Spinal cord (tissue), 10 donors: ENCODE data around the gene RHOB. TPM values are rescaled to one million over a fixed set of nuclear protein-coding genes. Genes with fewer than 3 reads are reported as not detected.

Experiments used
- DNase-seq, 6 donors: peaks; one replicate each; pipeline versions ENCODE4 v3.0.0 to v3.0.0-alpha.2; 2013 to 2015; ENCODE audit warnings: low spot score in 6 of 6, low read depth in 4 of 6
- H3K27ac ChIP-seq: one replicate; pipeline ENCODE4 v1.5.1; 2013; ENCODE audit warnings: low read depth, low read length, control low read depth
- H3K27me3 ChIP-seq: one replicate; pipeline ENCODE4 v1.6.1; 2013; ENCODE audit warnings: low read length; ENCODE audit not compliant: control insufficient read depth, insufficient read depth
- H3K36me3 ChIP-seq: one replicate; pipeline ENCODE4 v1.6.1; 2013; ENCODE audit warnings: low read length; ENCODE audit not compliant: control insufficient read depth, insufficient read depth
- H3K4me1 ChIP-seq: one replicate; pipeline ENCODE4 v1.6.1; 2013; ENCODE audit warnings: low read length; ENCODE audit not compliant: control insufficient read depth, insufficient read depth
- H3K4me3 ChIP-seq: one replicate; pipeline ENCODE4 v1.5.1; 2013; ENCODE audit warnings: low read depth, low read length, control low read depth
- H3K9me3 ChIP-seq: one replicate; pipeline ENCODE4 v1.6.1; 2013; ENCODE audit warnings: low read length; ENCODE audit not compliant: control insufficient read depth, insufficient read depth
- WGBS: methylation state at CpG from one replicate; pipeline ENCODE4 v1.1.5; 2013; ENCODE audit warnings: missing lambda C conversion rate; ENCODE audit not compliant: insufficient coverage; 5-methylcytosine and 5-hydroxymethylcytosine counted together
- polyA plus RNA-seq, 2 donors: library from polyadenylated mRNA; unstranded; fragments of 120-200 nt; gene quantifications; one replicate each; pipeline ENCODE4 v1.2.1, GENCODE V29; 2013; ENCODE audit not compliant: insufficient read length in 2 of 2
- total RNA-seq, 2 donors: library from RNA; depleted of rRNA in 1 of 2; stranded (reverse); fragments of 120-200 nt in 1 of 2; fragments of >200 nt in 1 of 2; gene quantifications; one replicate each; pipeline versions ENCODE4 v1.2.3 to v1.2.4, GENCODE V29; 2013 to 2014
- donor health status: healthy.

Gene RHOB
- total and polyA plus RNA-seq, 4 donors = 193 to 309 (median 231) TPM

DNA sequence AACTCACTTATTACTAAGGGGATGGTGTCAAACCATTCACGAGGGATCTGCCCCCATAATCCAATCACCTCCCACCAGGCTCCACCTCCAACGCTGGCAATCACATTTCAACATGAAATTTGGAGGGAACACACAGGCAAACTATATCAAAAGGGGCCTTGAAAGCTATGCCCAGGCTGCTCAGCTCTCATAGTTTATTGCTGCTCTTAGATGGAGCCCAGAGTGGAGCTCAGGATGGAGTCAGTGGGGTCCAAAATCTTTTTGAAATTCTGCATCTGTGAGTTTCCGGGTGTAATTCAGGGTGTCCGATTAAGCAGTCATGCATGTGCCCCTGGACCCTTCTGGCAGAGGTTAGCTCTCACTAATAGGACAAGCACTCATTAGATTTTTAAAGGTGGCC is 24.3 kb downstream of the RHOB start:
- no peak for DNase-seq
- Histone ChIP-seq H3K4me3 (no peak overlapping the region), H3K4me1 (peaks cover 27% of the 10 kb centered on the region), H3K27me3 (no peaks in the 10 kb centered on the region), H3K36me3 (no peaks in the 10 kb centered on the region), H3K27ac (no peak overlapping the region), H3K9me3 (no peaks in the 10 kb centered on the region)
- 80% methylated on average over 4 of the region's 4 CpGs for WGBS

DNA sequence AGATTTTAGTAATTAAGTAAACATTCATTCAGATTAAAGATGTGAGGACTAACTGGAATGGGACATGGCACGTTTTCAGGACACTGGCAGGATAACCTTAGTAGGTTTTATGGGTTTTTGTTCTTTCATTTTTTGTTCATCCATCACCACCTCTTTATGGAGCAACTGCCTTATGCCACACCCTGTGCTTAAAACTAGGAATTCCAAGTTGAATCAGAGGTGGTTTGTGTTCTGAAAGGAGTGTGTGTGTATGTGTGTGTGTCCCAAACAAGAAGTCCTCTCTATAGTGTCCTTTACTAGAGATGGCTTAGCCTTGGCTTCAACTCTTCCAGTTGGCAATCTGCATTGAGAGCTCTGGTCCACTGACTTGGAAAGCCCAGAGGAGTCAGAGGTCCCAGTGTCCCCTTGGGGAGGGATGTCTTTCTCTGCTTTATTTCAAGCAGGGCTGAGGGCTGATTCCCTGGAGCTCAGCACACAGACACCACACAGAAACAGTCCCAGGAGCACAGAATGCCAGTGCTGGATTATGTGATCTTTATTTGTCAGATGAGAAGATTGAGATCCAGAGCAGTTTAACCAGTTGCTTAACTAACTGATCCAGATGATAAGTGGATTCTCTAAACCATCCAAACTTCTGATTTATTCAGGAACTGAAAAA is 25.2 kb downstream of the RHOB start:
- no peak for DNase-seq
- no peak overlapping the region for H3K4me3 ChIP-seq
- H3K36me3 ChIP-seq = no peaks in the 10 kb centered on the region
- no peaks in the 10 kb centered on the region for H3K9me3 ChIP-seq
- no CpG with 5 or more reads among the region's 1 CpG for WGBS
- no peak overlapping the region for H3K27ac ChIP-seq
- H3K27me3 ChIP-seq = no peaks in the 10 kb centered on the region
- peaks cover 21% of the 10 kb centered on the region for H3K4me1 ChIP-seq

DNA sequence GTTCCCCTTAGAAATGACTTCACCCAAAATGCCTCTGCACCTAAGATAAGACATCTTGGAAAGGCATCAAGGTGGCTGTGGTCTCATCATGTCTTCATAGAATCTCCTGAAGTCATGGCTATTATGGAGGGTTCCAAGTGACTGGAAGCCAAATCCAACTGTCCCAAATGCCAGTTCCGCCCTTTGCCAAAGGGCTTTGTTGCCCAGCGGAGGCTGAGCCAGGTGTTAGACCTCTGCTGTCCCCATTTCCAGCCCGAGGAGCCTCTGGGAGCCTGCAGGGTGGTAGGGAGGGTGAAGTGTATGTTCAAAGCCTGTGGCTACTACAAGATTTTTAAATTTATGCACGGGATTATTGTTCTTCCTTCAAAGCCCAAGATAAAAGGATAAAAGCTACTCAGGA is 25.7 kb downstream of the RHOB start:
- no peak overlapping the region for H3K4me3 ChIP-seq
- H3K27me3 ChIP-seq = no peaks in the 10 kb centered on the region
- 76% methylated on average over 3 of the region's 4 CpGs for WGBS
- H3K9me3 ChIP-seq = no peaks in the 10 kb centered on the region
- H3K36me3 ChIP-seq = no peaks in the 10 kb centered on the region
- H3K27ac ChIP-seq = no peak overlapping the region
- no peak for DNase-seq
- peaks cover 21% of the 10 kb centered on the region for H3K4me1 ChIP-seq

DNA sequence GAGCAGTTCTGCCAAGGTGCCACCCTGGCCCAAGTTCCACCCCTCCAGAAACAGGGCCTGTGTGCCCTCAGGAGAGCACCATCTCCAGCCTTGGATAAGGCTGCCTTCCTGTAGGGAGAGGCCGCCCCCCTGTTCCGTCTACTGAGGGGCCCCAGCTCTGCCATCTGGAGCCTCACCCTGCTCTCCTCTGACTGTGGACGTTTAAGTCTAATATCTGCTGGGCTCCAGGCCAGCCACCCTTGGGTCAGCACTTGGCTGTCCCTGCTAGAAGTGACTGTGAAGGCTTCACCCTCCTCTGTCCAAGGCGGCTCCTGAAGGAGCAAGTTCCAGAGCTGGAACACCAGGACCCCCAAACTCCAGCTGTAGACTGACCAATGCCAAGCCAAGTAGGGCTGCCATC is 26.3 kb downstream of the RHOB start:
- 87% methylated on average over 4 of the region's 4 CpGs for WGBS
- H3K27ac ChIP-seq = no peak overlapping the region
- no peaks in the 10 kb centered on the region for H3K36me3 ChIP-seq
- H3K4me1 ChIP-seq = peaks cover 18% of the 10 kb centered on the region
- DNase-seq = no peak
- no peaks in the 10 kb centered on the region for H3K27me3 ChIP-seq
- no peak overlapping the region for H3K4me3 ChIP-seq
- H3K9me3 ChIP-seq = no peaks in the 10 kb centered on the region

DNA sequence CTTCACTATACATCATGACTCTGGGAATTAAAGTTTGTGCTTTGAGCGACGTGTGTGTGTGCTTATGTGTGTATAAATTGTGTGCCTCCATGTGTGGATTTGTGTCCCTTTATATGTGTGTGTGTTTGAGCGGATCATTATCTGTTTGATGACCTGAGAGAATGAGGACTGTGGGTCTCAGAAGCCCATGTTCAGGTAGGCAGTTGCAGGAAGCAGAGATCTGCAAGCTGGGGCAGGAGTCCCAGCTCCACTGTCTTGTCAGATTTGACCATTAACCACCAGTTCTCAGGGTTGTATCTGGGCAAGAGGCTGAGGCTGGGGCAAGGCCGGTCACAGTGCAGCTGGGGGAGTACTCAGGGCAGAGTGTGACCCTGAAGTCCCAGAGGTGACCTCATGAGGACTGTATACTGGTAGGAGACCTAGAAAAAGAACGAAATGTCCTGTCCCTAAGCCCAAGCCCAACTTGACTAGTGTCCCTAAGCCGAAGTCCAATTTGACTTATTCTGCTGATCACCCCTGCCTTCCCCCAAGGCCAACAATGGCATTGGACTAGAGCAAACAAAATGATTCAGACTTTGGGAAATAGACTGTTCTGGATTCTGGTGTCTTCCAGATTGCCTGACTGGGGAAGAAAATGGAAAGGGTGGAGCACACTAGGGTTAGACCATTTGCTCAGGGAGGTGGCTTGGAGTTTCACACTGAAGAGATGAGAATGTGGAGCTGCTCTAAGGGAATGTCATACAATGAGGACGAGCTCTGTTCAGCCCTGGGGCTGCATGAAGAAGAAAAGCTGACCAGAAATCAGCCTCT is 28.1 kb downstream of the RHOB start:
- no peak for DNase-seq
- Histone ChIP-seq H3K27me3 (no peaks in the 10 kb centered on the region), H3K36me3 (no peaks in the 10 kb centered on the region), H3K4me3 (no peak overlapping the region), H3K9me3 (no peaks in the 10 kb centered on the region), H3K4me1 (peaks cover 18% of the 10 kb centered on the region), H3K27ac (peak overlapping the region; percentile 33)
- 72% methylated on average over 5 of the region's 7 CpGs for WGBS

DNA sequence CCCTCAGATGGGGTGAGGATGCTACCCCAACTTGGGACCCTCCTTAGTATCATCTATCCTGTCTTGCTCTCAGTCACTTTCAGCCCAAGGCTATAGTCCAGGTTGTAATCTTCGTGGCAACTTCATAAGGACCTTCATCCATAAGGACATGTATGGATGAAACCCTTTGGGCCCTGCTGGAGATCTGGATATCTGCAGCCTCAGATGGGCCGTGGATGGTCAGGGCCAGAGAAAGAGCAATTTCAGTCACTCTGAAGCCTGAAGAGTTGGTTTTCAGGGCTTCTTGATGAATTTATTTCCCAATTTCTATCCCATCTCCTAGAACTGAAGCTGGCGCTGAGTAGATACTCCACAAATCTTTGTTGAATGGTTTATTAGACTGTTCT is 28.7 kb downstream of the RHOB start:
- H3K4me1 ChIP-seq = peaks cover 18% of the 10 kb centered on the region
- H3K27ac ChIP-seq = no peak overlapping the region
- H3K9me3 ChIP-seq = no peaks in the 10 kb centered on the region
- WGBS = 100% methylated on average over 2 of the region's 3 CpGs
- H3K27me3 ChIP-seq = no peaks in the 10 kb centered on the region
- no peak for DNase-seq
- H3K4me3 ChIP-seq = no peak overlapping the region
- no peaks in the 10 kb centered on the region for H3K36me3 ChIP-seq

DNA sequence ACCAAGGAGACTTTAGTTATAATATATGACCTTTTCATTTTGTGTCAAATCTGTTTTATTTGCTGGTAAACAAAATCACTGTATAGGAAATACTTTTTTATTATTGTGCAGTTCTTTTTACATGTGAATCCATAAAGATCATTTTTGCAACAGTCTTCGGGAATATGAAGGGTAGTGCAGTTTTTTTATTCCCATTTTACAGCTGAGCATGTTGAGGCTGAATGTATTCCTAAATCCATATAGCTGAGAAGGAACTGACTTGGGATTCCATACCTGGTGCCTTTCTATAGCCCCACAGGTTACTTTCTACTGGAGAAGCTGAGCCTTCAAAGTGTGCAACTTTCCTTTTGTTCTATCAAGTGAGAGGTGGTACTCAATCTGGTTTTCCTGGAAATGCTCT is 29.6 kb downstream of the RHOB start:
- no CpG with 5 or more reads among the region's 1 CpG for WGBS

DNA sequence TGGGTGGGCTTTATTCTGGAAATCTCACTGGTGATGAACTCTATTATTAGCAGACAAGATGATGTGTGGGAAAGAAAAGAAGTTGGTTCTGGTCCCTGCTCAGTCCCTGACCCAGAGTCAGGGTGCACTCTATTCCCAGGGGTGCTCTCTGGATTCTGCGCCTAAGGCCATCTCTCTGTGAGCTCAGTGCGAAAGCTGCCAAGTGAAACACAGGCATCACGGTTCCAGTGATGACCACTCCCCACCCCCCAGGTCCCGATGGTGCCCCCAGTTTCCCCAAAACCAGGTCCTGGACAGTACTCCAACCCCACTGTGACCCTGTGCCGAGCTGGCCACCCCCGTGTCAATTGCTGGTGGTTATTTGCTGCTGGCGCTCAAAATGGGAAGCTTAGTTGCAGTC is 30.1 kb downstream of the RHOB start:
- Histone ChIP-seq H3K4me1 (peaks cover 18% of the 10 kb centered on the region), H3K27me3 (no peaks in the 10 kb centered on the region), H3K4me3 (no peak overlapping the region), H3K36me3 (no peaks in the 10 kb centered on the region), H3K9me3 (no peaks in the 10 kb centered on the region), H3K27ac (no peak overlapping the region)
- DNase-seq = no peak
- WGBS = 90% methylated on average over 6 of the region's 7 CpGs

More for the DNA sequence above, 29.6 kb downstream of the RHOB start:
- DNase-seq = no peak
- Histone ChIP-seq H3K27ac (no peak overlapping the region), H3K27me3 (no peaks in the 10 kb centered on the region), H3K36me3 (no peaks in the 10 kb centered on the region), H3K4me1 (peaks cover 18% of the 10 kb centered on the region), H3K9me3 (no peaks in the 10 kb centered on the region), H3K4me3 (no peak overlapping the region)

DNA sequence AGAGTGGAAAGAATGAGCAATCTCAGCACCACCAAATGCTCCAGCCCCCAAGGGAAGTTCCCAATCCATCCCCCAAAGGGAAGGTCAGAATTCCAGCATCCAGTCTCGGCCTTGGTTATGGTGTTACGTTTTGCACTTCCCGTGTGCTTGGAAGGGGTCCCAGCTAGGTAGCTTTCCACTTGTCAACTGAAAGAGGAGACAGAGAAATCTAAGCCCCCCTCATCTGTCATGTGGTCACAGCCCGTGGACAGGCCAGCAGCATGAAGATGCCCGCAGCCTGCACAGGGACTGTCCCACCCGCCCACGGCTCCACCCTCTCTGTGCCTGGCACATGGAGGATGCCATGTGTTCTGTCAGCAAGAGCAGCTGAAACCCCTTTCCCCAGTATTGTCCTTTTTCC is 32.1 kb downstream of the RHOB start:
- Histone ChIP-seq H3K4me1 (peaks cover 19% of the 10 kb centered on the region), H3K27me3 (no peaks in the 10 kb centered on the region), H3K9me3 (no peaks in the 10 kb centered on the region), H3K4me3 (no peak overlapping the region), H3K36me3 (no peaks in the 10 kb centered on the region), H3K27ac (no peak overlapping the region)
- DNase-seq = no peak
- 93% methylated on average over 6 of the region's 7 CpGs for WGBS

DNA sequence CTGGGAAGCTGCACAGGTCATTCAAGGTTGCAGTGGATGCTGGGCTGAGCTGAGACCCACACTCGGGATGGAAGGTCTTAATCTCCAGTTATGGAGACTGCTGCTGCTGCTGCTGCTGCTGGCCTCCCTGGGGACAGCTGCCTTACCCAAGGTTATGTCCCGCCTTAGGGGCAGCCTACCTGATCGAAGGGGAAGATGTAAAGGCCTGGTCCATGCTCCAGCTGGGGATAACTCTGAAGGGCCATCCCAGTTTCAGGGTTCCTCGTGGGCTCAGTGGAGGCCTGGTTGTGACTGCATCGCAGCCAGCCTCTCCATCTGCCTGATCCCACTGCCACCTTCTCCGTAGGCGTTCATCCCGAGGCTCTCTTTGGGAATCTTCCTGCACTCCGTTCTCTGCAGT is 33.0 kb downstream of the RHOB start:
- no peak overlapping the region for H3K4me3 ChIP-seq
- no peak for DNase-seq

More for the DNA sequence above, 33.0 kb downstream of the RHOB start:
- H3K9me3 ChIP-seq = no peaks in the 10 kb centered on the region
- H3K36me3 ChIP-seq = no peaks in the 10 kb centered on the region
- H3K27me3 ChIP-seq = no peaks in the 10 kb centered on the region
- WGBS = 82% methylated on average over 9 of the region's 9 CpGs
- no peak overlapping the region for H3K27ac ChIP-seq
- H3K4me1 ChIP-seq = peaks cover 15% of the 10 kb centered on the region
